Activated B cell treated with CpG ODN at 0.5 μM for 24 hours (primary cell): Measurements from ENCODE around the gene ZNF32. TPM values are rescaled to one million over a fixed set of nuclear protein-coding genes. Genes with fewer than 3 reads are reported as not detected.

Source experiments
- ATAC-seq: fragments of 200-7000 bp; cut with Tn5 transposase; one replicate; pipeline ENCODE4 v1.10.0; 2021; ENCODE audit warnings: low read depth, mild to moderate bottlenecking, moderate library complexity
- CTCF ChIA-PET: fragments of 350-600 bp; sonication (Branson Sonifier 250); formaldehyde crosslinking; loops from one replicate; lab custom pipeline; 2021; ENCODE audit warnings: antibody characterized with exemption; lab: Charles Lee
- POLR2A ChIA-PET: fragments of 350-600 bp; sonication (Branson Sonifier 250); formaldehyde crosslinking; loops from one replicate; lab custom pipeline; 2021; ENCODE audit warnings: antibody characterized with exemption; lab: Charles Lee
- DNase-seq: peaks from one replicate; pipeline ENCODE4 v3.0.0; 2022
- H3K27ac Mint-ChIP-seq: one replicate; pipeline ENCODE4 v1.8.0; 2020; ENCODE audit warnings: mixed read lengths
- H3K27me3 Mint-ChIP-seq: one replicate; pipeline ENCODE4 v1.8.0; 2021; ENCODE audit warnings: mixed read lengths
- H3K36me3 Mint-ChIP-seq: one replicate; pipeline ENCODE4 v1.8.0; 2021; ENCODE audit warnings: low read depth, mixed read lengths
- H3K4me1 Mint-ChIP-seq: one replicate; pipeline ENCODE4 v1.8.0; 2021; ENCODE audit warnings: mixed read lengths
- H3K4me3 Mint-ChIP-seq: one replicate; pipeline ENCODE4 v1.8.0; 2020; ENCODE audit warnings: mild to moderate bottlenecking, mixed read lengths
- H3K9me3 Mint-ChIP-seq: one replicate; pipeline ENCODE4 v1.8.0; 2020; ENCODE audit warnings: mixed read lengths
- intact Hi-C: fragments of 100-400 bp; cut with micrococcal nuclease; formaldehyde crosslinking; loops from one replicate; pipeline ENCODE4 v1.15.1; 2024
- total RNA-seq: library from RNA; stranded (reverse); gene quantifications from 2 replicates; pipeline ENCODE4 v1.2.3, GENCODE V29; 2022
- TF ChIP-seq, protein P1 (sequence below): fragments of 200-600 bp; IDR thresholded peaks from one replicate; pipeline ENCODE4 v1.8.0; 2022; ENCODE audit warnings: antibody characterized with exemption, mild to moderate bottlenecking

Gene ZNF32
- total RNA-seq, result 26.7 and 30.1 TPM in 2 replicates

GRCh38 chr10:43648398-43649184 is at the start of gene ZNF32:
Gene ZNF32 (minus strand): TSS chr10:43648881. CDS start chr10:43646133, 2,748 bp downstream.
- H3K27me3 Mint-ChIP-seq, result peaks cover 4% of the 10 kb centered on the region
- peaks cover 13% of the 10 kb centered on the region for H3K9me3 Mint-ChIP-seq
- H3K4me3 Mint-ChIP-seq, result peak within 1 kb of the TSS; percentile 94
- H3K4me1 Mint-ChIP-seq, result peaks cover 20% of the 10 kb centered on the region
- peaks cover 35% of the 10 kb centered on the region for H3K36me3 Mint-ChIP-seq
- peak; percentile 79 for DNase-seq
- peak within 1 kb of the TSS; percentile 77 for H3K27ac Mint-ChIP-seq
- ATAC-seq, result peak; percentile 98
- intact Hi-C loops, result loop anchor here (1.0 to 5.0 kb wide), 11 partner anchors 42 to 1352 kb away; partner anchors contain the start of genes BMS1, CSGALNACT2, HNRNPF and ZNF22
- POLR2A ChIA-PET, result interaction anchor here (0.6 to 1.9 kb wide), 7 partner anchors 41 to 510 kb away, joined by 3 to 11 read pairs (median 5); partner anchors contain the start of genes CSGALNACT2, HNRNPF, ZNF239 and ZNF485
- TF ChIP-seq, protein P1, sequence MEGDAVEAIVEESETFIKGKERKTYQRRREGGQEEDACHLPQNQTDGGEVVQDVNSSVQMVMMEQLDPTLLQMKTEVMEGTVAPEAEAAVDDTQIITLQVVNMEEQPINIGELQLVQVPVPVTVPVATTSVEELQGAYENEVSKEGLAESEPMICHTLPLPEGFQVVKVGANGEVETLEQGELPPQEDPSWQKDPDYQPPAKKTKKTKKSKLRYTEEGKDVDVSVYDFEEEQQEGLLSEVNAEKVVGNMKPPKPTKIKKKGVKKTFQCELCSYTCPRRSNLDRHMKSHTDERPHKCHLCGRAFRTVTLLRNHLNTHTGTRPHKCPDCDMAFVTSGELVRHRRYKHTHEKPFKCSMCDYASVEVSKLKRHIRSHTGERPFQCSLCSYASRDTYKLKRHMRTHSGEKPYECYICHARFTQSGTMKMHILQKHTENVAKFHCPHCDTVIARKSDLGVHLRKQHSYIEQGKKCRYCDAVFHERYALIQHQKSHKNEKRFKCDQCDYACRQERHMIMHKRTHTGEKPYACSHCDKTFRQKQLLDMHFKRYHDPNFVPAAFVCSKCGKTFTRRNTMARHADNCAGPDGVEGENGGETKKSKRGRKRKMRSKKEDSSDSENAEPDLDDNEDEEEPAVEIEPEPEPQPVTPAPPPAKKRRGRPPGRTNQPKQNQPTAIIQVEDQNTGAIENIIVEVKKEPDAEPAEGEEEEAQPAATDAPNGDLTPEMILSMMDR, result no peak
- CTCF ChIA-PET, result interaction anchor here (1.5 kb wide), 1 partner anchor 22 kb away, joined by 3 read pairs; no protein-coding TSS in a partner anchor

- Mint-ChIP-seq H3K27me3 (peaks cover 3% of the 10 kb centered on the region), H3K4me1 (no peaks in the 10 kb centered on the region), H3K4me3 (no peak overlapping the region), H3K27ac (no peak overlapping the region), H3K9me3 (no peaks in the 10 kb centered on the region), H3K36me3 (no peaks in the 10 kb centered on the region)
- CTCF ChIA-PET, result no interaction called here
- intact Hi-C loops, result no loop called here
- POLR2A ChIA-PET, result no interaction called here
- DNase-seq (no peak), ATAC-seq (no peak)
- TF ChIP-seq, protein P1, result no peak
Measured at GRCh38 chr10:43698156-43698555, 49.5 kb upstream of the ZNF32 start.

GRCh38 chr10:43696909-43697483 is 48.3 kb upstream of the ZNF32 start:
- no peak for DNase-seq
- H3K4me3 Mint-ChIP-seq, result no peak overlapping the region
- ChIA-PET CTCF (no interaction called here), POLR2A (no interaction called here)
- H3K27ac Mint-ChIP-seq, result no peak overlapping the region
- intact Hi-C loops, result no loop called here
- TF ChIP-seq, protein P1, result no peak
- H3K27me3 Mint-ChIP-seq, result peaks cover 12% of the 10 kb centered on the region
- no peak for ATAC-seq
- H3K36me3 Mint-ChIP-seq, result no peaks in the 10 kb centered on the region
- H3K9me3 Mint-ChIP-seq, result no peaks in the 10 kb centered on the region
- no peaks in the 10 kb centered on the region for H3K4me1 Mint-ChIP-seq

GRCh38 chr10:43695730-43696129 is 47.0 kb upstream of the ZNF32 start:
- H3K27me3 Mint-ChIP-seq, result peaks cover 15% of the 10 kb centered on the region
- H3K36me3 Mint-ChIP-seq, result no peaks in the 10 kb centered on the region
- ATAC-seq (no peak), DNase-seq (no peak)
- H3K4me3 Mint-ChIP-seq, result no peak overlapping the region
- no peak overlapping the region for H3K27ac Mint-ChIP-seq
- H3K4me1 Mint-ChIP-seq, result no peaks in the 10 kb centered on the region
- H3K9me3 Mint-ChIP-seq, result no peaks in the 10 kb centered on the region
- POLR2A ChIA-PET, result no interaction called here
- TF ChIP-seq, protein P1, result no peak
- CTCF ChIA-PET, result no interaction called here
- intact Hi-C loops, result no loop called here

DNA sequence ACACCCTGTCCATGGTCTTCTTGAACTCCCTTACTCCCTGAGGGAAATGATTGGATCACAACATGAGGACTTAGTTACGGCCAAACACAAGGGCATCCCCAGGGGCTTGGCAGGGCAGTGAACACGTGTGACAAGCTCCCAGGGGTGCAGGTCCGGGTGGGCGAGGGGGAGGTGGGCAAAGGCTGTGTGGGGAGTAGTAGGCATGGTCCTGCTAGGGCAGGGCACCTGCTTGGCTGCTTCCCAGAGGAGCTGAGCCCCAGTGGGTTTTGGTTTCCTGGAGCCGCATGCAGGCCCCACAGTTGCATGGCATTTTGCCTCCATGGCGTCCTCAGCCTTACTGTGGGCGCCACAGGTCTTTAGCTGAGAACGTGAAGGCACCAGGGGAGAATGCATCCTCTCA is 46.6 kb upstream of the ZNF32 start:
- TF ChIP-seq, protein P1, result no peak
- Mint-ChIP-seq H3K9me3 (no peaks in the 10 kb centered on the region), H3K27ac (no peak overlapping the region), H3K4me3 (no peak overlapping the region), H3K36me3 (no peaks in the 10 kb centered on the region), H3K27me3 (peaks cover 15% of the 10 kb centered on the region), H3K4me1 (peaks cover 3% of the 10 kb centered on the region)
- DNase-seq, result no peak
- CTCF ChIA-PET, result no interaction called here
- POLR2A ChIA-PET, result no interaction called here
- intact Hi-C loops, result no loop called here
- no peak for ATAC-seq
